GM19025 (cell line): ENCODE measurements around the gene CDK1.
A peak's percentile ranks its signal among the peaks of the same experiment; 100 is the strongest.
"Not testable (repeated sequence)": the region's sequence is repeated elsewhere in the genome, so short reads cannot be mapped to it uniquely, and the experiment has no call there.

ENCODE experiments used
- ATAC-seq: cut with Tn5 transposase; IDR thresholded peaks from one replicate; pipeline ENCODE4 v1.9.1; 2021; ENCODE audit warnings: mild to moderate bottlenecking, low read depth, moderate library complexity; ENCODE audit not compliant: unreplicated experiment

The CDK1 gene

DNA sequence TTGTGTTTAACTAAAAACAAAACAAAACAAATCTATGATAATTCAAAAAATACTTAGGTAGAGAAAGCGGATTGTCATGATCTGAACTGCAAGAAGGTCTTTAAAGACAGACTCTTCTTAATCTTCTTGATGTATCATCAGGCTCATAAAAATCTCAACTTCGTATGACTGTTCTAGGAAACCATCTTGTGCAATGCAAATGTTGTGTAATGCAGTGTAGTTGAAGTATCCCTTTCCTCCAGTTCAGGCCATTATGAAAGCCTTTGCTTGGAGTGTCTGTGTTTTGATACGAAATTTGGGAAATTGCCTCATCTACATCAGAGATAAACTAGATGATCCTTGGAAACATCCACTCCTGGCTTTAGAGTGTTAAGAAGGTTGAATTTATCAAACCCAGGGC is 30.9 kb downstream of the CDK1 start:
- ATAC-seq, result no peak

- no peak for ATAC-seq
Observed at GRCh38 chr10:60810437-60811182, 32.3 kb downstream of the CDK1 start.

GRCh38 chr10:60816628-60817397 is 38.5 kb downstream of the CDK1 start:
- ATAC-seq, result peak; percentile 69

GRCh38 chr10:60817398-60817805 is 39.1 kb downstream of the CDK1 start:
- no peak for ATAC-seq

- no peak for ATAC-seq
Observed at GRCh38 chr10:60818134-60818770, 40.0 kb downstream of the CDK1 start.

DNA sequence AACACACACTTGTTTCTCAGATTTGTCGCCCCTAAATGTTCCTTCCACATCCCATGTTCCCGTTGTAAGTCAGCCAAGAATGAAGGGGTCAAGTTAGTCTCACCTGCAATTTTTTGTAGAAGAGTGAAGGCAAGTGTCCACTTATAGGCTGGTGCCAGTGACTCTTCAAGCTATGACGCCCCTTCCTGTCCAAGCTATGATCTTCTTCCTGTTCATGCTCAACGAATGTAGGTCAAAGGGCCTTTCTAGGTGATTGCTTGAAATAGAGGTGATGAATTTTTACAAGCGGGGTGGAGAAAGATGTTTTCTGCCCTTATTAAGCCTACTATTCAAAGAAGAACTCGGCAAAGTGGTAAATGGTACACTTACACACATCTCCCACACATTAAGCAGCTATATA is 41.0 kb downstream of the CDK1 start:
- ATAC-seq, result no peak

DNA sequence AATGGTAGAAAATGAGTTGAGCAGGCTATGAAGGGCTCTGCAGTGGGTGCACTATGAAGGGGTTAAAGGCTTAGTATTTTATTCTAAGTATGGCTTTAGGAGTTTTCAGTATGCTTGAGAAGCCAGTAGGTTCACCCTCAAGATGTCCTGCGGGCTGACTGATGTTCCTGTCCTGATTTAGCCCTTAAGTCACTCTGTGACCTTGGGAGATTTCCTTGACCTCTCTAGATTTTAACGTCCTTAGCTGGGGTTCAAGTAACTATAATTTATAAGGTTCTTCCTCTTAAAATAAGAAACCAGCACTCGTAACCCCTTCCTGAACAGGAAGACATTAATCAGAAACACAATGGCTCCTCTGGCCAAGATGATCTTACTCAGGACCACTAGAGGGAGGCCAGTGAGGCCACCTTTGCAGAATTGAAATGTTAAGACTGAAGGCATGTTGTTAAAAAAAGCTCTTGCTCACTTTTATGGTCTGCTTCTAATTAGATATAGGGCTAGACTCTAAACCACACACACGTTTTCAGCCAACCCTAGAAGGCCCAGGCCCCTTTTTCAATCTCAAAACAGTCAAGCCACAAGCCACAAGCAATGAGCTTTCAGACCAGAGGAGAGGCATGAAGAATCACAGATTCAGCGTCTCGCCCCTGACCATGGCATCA is 41.9 kb downstream of the CDK1 start:
- no peak for ATAC-seq

DNA sequence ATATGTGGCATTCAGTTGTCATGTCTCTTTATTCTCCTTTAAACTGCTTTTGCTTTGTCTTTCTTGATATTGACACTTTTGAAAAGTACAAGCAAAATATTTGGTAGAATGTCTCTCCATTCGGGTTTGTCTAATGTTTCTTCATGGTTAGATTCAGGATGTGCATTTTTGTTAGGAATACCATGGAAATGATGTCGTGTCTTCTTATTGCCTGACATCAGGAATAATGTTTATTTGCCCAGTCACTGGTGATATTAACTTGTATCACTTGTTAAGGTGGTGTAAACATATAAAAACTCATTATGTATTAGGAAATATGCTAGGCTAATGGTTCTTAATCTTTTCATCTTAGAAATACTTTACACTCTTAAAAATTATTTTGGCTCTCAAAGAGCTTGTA is 43.4 kb downstream of the CDK1 start:
- no peak for ATAC-seq

DNA sequence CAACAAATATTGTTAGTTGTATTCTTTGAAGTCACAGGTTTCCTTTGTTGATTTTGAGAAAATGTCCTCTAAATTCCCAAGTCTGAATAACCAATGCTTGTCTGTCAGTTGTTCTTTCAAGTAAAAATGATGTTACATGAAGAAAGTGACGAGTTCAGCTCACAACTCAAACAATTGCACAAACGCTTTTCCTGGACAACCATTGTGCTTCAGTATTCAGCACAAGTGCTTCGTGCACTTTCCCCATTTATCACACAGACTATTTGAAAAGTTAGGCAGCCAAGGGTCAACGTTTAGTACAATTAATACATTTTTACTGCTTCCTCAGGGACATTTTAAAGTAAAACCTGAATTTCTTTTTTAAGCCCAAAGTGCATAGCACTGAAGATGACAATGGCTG is 44.5 kb downstream of the CDK1 start:
- no peak for ATAC-seq

- ATAC-seq, result no peak
Observed at GRCh38 chr10:60823324-60823723, 45.0 kb downstream of the CDK1 start.

DNA sequence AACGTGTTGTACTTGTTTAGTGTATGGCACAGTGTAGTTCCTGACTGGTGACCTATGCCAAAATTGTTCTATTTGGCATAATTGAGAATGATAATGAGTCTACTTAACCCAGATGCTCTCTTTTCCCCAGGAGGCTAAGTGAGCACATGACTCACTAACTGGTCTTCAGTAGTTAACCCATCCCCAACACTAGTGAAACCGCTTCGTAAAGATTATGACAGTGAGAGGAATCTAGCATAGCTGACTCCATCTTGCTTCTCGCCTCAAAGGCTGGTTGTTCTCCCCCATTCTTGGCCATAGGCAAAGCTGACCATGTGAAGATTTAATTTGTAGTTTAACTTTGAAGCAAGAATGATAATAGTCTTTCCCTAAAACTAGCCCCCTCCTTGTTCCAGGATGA is 47.2 kb downstream of the CDK1 start:
- no peak for ATAC-seq

DNA sequence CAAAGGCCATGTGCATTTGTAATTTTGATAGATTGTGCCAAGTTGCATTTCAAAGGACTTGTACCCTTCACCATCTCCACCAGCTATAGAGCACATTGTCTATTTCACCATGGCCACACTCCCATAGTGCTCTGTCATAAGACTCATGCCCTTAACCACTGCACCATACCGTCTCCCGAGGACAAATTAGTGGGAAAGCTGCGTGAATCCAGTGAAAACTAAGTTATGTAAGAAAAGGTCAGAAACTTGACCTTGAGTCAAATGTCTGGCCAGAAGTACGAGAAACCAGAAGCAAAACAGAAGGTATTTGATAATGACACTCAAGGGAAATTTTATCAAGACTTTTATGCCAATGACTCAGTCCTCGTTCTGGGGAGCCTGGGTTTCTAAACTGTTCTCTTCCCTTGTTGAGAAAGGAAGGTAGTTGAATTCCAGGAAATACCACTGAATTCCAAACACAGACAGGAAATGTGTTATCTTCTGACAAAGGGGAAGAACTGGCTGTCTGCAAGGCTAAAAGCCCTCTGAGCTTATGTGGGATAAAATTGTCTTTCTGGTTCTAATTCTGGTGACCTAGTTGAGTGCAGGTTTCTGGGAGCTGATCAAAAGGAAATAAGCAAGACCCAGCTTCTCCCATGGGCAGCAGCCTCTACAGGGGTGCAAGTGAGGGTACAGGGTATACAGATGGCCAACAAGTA is 49.7 kb downstream of the CDK1 start:
- ATAC-seq, result no peak

DNA sequence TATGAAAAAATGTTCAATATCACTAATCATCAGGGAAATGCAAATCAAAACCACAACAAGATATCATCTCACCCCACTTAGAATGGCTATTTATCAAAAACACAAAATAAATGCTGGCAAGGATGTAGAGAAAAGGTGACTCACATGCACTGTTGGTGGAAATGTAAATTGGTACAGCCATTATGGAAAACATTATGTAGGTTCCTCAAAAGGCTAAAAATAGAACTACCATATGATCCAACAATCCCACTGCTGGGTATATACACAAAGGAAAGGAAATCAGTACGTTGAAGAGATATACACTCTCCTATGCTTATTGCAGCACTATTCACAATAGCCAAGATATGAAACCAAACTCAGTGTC is 50.2 kb downstream of the CDK1 start:
- no peak for ATAC-seq

DNA sequence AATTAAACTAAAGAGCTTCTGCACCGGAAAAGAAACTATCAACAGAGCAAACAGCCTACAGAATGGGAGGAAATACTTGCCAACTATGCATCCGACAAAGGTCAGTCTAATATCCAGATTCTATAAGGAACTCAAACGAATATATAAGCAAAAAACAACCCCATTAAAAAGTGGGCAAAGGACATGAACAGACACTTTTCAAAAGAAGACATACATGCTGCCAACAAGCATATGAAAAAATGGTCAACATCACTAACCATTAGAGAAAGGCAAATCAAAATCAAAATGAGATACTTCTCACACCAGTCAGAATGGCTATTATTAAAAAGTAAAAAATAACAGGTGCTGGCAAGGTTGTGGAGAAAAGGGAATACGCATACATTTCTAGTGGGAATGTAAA is 53.9 kb downstream of the CDK1 start:
- not testable (repeated sequence) for ATAC-seq

DNA sequence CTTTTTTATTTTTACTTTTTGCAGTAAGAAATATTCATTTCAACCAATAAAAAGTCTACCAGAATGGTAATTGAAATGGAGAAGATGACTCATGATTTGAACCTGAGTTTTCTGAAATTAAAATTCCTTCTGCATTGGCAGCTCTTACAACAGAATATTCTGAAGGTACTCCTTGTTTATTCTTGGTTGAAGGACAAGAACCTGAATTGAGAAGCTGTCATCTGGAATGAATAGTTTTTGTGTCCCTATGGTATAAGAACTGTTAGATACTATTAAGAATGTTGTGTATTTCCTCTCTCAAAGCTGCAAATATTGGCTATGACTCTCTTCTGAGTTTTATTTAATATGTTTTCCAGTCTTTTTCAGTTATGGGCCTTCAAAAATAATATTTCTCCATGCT is 56.1 kb downstream of the CDK1 start:
- no peak for ATAC-seq

DNA sequence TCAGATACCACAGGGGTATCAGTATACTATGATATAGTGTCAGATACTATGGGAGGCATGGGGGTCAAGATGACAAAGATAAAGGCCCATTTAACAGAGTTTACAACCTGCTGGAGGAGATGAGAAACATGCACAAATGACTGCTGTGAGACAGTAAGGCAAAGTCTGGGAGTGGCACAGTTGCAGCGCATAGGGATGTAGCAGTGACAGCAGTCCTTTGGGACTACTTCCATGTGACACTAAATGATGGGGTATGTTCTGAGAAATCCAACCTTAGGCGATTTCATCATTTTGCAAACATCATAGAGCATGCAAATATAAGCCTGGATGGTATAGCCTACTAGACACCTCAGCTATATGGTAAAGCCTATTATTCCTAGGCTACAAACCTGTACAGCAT is 56.8 kb downstream of the CDK1 start:
- ATAC-seq, result no peak

- ATAC-seq, result not testable (repeated sequence)
Observed at GRCh38 chr10:60841227-60841626, 62.9 kb downstream of the CDK1 start.

GRCh38 chr10:60842694-60843093 is 64.4 kb downstream of the CDK1 start:
- no peak for ATAC-seq
